ENCODE measurements around the gene ATP6AP1.

ATP6AP1 gene

DNA sequence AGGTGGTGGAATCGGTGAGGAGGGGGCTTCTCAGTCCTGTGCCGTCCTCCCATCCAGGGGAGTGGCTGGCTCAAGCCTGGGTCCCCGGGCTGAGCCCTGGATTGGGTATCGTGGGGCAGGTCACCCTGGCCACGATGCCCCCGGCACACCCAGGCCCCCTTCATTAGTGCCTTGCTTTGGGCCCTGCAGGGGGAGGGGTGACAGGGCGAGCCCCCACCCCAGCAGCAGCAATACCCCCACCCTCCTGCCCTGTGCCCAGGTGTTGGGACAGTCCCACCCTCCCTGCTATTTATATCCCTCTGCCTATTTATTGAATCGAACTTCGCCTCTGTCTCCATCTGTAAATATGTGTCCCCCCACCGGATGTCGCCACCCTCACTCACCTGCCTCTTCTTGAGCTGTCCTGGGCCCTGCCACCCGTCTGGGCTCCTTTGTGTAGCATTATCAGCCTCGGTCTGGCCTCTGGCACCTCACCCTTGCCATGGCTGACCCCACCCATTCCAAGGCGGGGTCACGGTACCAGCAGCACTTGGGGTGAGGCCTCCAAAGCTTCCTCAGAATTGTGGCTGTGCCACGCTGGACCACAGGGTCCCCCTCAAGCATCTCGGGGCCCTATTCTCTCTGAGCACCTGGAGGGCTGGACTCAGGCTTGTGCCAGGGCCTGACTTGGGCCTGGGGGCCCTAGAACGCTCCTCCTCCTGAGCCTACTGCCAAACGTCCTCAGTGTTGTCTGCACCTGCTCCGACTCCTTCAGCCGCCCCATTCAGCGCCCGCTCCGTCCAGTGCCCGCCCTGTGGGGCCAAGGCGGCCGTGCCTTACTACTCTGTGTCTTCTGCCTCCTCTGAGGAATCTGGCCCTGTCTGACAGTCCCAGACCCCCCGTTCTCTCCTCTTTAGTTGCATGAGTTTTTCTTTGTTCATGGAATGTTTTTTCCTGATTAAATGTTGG, 44.5 kb downstream of the ATP6AP1 start:
- DNase-seq: no peak

DNA sequence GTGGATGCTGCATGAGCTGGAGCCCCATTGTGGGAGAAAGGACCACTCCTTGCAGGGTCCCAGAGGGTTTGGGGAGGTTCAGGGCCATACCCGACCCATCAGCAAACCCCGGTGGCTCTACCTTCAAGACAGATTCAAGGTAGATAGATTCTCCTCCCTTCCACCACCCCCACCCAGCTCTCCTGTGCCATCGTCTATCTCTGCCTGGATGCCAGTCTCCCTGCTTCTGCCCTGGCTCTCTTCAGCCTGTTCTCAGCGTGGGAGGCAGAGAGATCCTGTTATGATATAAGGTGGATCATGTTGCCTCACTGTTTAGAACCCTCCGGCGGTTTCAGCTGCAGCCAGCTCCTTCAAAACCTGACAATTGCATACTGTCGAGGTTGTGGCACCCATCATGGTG, 45.2 kb downstream of the ATP6AP1 start:
- no peak for DNase-seq

GRCh38 chrX:154476821-154477220, 48.3 kb downstream of the ATP6AP1 start:
- DNase-seq: no peak

DNA sequence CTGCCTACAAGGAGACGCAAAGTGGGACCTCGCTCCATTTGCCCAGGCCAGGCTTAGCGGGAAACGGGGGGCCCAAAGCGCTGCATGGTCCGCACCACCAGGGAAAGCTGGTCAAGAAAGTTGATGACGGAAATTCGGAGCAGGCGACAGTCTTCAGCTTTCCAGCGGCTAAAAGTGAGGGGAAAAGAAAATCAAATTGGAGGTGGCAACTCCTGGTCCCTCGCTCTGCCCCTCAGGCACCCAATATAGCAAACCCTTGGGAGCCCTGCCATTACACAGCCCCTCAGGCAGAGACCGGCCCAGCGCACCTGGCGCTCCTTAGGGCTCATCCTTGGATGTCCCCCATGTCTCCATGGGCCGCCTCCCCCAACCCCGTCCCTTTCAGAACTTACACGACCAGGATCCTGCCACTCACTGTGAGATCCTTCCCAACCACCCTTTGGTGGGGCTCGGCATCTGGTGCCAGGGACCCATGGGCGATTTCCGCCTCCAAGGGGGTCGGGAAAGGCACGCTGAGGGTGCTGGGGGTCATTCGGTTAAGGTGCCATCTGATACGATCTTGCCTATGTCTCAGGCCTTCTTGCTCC, 49.5 kb downstream of the ATP6AP1 start:
- no peak for DNase-seq

- peak; percentile 93 for DNase-seq
These were observed 50.5 kb downstream of the ATP6AP1 start, which contains the start of gene LAGE3 for GRCh38 chrX:154478728-154479622. TSS of gene LAGE3 (minus strand) at chrX:154479281. CDS start at chrX:154478915, 366 bp downstream.

- DNase-seq: no peak
These were observed 52.7 kb downstream of the ATP6AP1 start for GRCh38 chrX:154481195-154481594.

DNA sequence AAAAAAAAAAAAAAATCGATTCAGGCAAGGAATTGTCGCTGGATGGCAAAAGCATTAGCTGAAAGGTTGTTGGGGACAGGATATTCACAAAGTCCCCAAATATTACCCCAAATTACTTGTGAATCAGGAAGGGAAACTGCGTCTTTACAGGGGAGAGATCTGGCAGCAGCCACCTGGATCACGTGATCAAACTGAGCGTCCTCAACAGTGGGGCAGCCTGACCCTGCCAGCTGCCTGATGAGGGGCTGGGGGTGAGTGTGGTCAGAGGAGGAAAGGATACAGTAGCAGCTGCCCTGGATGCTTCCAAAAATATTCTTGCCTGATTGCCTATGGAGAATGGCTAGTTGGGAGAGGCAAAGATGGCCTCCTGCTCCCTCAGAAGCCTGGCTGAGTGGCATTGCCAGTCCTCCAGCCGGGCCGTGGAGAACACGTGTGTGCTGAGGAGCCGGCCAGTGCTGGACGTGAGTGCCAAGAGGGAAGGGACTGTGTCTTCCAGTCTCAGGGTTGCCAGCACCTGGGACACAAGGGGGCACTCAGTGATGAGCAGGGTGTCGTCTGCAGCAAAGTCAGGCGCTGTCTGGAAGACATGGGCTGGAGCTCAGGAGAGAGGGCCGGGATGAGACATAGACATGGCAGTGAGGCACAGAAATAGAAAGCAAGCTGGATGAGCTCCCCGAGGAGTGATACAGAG, 53.6 kb downstream of the ATP6AP1 start:
- DNase-seq: no peak

DNA sequence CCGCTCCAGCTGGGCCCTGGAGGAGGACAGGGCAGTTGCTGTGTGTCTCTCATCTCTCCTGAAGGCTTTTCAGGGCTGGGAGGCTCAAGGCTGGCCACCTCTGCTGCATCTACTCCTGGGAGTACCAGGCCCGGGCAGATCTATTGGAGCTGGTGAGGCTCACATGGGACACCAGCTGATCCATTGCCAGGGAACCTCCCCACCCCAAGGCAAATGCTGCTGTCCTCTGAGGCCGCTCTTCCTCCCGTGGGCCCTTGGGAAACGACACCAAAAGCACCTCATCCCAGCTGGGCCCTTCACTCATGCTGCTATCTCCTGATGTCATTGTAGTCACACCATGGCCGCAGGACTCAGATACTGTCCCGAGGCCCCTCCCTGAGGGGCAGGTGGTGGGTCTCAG, 54.3 kb downstream of the ATP6AP1 start:
- no peak for DNase-seq

DNA sequence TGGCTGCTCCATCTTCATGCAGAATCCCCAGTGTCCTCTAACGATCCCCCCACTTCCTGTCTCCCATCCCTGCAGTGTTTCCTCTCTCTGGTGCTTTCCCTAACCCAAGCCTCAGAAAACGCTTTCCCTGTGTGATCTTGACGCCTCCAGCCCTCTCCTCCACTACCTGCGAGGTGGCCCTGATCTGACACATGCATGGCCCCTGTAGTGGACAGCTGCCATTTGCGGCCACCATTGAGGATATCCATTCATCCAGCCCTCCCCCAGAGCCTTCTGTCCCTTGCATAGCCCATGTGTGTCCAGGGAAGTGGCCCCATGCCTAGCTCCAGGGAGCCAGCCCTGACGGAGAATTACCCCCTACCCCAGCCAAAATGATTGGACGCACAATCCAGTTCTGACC, 54.8 kb downstream of the ATP6AP1 start:
- no peak for DNase-seq

DNA sequence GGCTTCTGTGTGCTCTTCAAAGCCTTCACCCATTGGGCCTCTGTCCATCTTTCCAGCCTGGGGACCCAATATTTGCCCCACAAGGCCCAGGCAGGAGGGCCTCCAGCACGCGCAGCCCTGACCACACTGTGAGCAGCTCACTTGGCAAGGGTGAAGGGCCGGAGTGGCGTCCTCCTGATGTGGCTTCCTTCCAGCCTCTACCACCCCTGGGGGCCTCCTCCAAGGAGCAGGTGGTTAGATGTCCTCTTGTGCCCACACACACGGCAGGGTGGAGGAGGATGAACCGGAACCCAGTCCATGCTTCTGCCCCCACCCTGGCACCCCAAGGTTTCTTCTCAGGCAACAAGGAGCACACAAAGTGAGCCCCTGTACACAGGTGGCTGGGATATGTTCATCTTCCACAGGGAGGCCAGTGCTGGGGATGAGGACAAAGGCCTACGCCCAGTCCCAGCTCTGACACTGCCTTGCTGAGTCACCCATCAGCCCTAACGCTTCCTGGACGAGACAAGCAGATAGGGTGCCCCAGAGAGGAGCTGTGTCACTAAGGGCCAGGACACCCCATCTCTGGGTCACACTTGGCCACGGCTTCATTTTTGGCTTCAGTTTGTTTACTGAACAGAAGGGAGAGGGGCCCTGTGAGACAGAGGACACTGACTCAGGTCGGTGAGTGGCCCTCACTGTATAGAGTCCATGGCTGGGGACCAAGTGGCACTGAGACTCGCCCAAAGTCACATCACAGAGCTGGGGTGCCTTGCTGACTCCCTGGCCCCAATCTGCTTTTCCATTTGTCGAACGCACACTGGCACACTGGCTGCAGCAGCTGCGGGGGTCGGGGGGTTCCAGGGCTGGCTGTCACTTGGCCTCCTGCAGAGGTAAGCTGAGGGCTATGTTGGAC, 56.0 kb downstream of the ATP6AP1 start:
- DNase-seq: no peak

- DNase-seq: no peak
These were observed 56.9 kb downstream of the ATP6AP1 start for GRCh38 chrX:154485150-154486051.

DNA sequence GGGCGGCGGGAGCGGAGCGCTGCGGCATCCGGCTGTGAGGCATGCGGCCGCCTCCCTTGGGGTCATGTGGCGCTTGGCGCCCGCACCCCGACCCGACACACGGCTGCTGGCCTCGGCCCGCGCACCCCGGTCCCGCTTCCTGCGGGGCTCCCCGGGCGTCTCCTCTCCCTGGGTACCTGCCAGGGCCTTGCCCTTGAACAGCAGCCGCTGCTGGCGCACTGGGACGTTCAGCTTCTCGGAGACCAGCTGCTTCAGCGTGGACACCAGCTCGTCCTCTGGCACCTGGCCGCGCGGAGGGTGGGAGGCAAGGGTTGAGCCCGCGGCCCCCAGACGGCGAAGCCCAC, 57.5 kb downstream of the ATP6AP1 start:
- no peak for DNase-seq

All from activated CD4-positive, alpha-beta T cell treated with anti-CD3 and anti-CD28 coated beads, Interleukin-2, amount 50 U/mL, for 1 hour (primary cell).